Psoas muscle (tissue), 8 donors: ENCODE results near the gene ADAMTS3. TPM values are rescaled to one million over a fixed set of nuclear protein-coding genes. Genes with fewer than 3 reads are reported as not detected.
"Not testable (repeated sequence)": the region's sequence is repeated elsewhere in the genome, so short reads cannot be mapped to it uniquely, and the experiment has no call there.

Source experiments
- ATAC-seq, 4 donors: fragments of 200-7000 bp; cut with Tn5 transposase; one replicate each; pipeline ENCODE4 v1.9.1; 2020; ENCODE audit warnings: moderate library complexity in 3 of 4, mild to moderate bottlenecking in 2 of 4
- DNase-seq, 2 donors: peaks; one replicate each; pipeline ENCODE4 v3.0.0-alpha.2; 2020
- H3K27ac ChIP-seq: fragments of 200-600 bp; one replicate; pipeline ENCODE4 v1.8.0; 2022
- H3K27me3 ChIP-seq, 3 donors: fragments of 200-600 bp in 1 of 3; one replicate each; pipeline versions ENCODE4 v1.6.1 to v1.8.0; 2013 to 2022; ENCODE audit warnings: low read length in 2 of 3, mild to moderate bottlenecking in 2 of 3, moderate library complexity in 1 of 3; ENCODE audit not compliant: insufficient read depth in 3 of 3
- H3K36me3 ChIP-seq, 2 donors: fragments of 200-600 bp in 1 of 2; one replicate each; pipeline versions ENCODE4 v1.6.1 to v1.8.0; 2013 to 2022; ENCODE audit warnings: low read depth in 1 of 2, mild to moderate bottlenecking in 1 of 2, moderate library complexity in 1 of 2; ENCODE audit not compliant: insufficient read depth in 1 of 2
- H3K4me1 ChIP-seq: fragments of 200-600 bp; one replicate; pipeline ENCODE4 v1.8.0; 2022
- H3K4me3 ChIP-seq: fragments of 200-600 bp; one replicate; pipeline ENCODE4 v1.8.0; 2022; ENCODE audit warnings: mild to moderate bottlenecking
- H3K9me3 ChIP-seq: fragments of 200-600 bp; one replicate; pipeline ENCODE4 v1.8.0; 2022
- WGBS, 3 donors: extraction: QIAGEN DNeasy Blood & Tissue Kit; methylation state at CpG; one replicate each; pipeline versions ENCODE4 v1.1.6 to v1.1.7; 2013; 5-methylcytosine and 5-hydroxymethylcytosine counted together
- intact Hi-C, 2 donors: fragments of 100-400 bp; cut with DNase I; formaldehyde crosslinking; loops; one replicate each; pipeline versions ENCODE4 v1.11.0 to v1.14.2; 2022
- polyA plus RNA-seq, 3 donors: library from polyadenylated mRNA; stranded (reverse); fragments of 200-250 nt; gene quantifications; one replicate each; pipeline ENCODE4 v1.2.3, GENCODE V29; 2013
- total RNA-seq, 4 donors: library from RNA; stranded (reverse); fragmentation: NEBNext Ultra II Directional in 2 of 4; extraction: Animal tissue kit (Norgen Biotek cat#: 25700) in 2 of 4; gene quantifications; one replicate each; pipeline versions ENCODE4 v1.2.1 to v1.2.4, GENCODE V29; 2021 to 2023
- TF ChIP-seq, protein P1 (sequence below): fragments of 200-600 bp; IDR thresholded peaks from one replicate; pipeline ENCODE4 v1.8.0; 2022; ENCODE audit warnings: antibody characterized with exemption
- donor health status: healthy with polysubstance abuse.
- donor health status: DM: no; HTN: no; CAD: no; lungs with moderate emphysema.
- donor health status: Bipolar disorder and iron deficiency.
- donor health status: healthy.
- donor health status: DM: yes; HTN: yes; CAD: no.
- donor health status: DM: no; HTN: no; CAD: no.
- donor health status: DM: no; HTN: no; CAD: no.
- donor health status: DM: yes; HTN: yes; CAD: no.

The ADAMTS3 gene
- total and polyA plus RNA-seq, 7 donors: 0.01 to 0.89 (median 0.13) TPM

DNA sequence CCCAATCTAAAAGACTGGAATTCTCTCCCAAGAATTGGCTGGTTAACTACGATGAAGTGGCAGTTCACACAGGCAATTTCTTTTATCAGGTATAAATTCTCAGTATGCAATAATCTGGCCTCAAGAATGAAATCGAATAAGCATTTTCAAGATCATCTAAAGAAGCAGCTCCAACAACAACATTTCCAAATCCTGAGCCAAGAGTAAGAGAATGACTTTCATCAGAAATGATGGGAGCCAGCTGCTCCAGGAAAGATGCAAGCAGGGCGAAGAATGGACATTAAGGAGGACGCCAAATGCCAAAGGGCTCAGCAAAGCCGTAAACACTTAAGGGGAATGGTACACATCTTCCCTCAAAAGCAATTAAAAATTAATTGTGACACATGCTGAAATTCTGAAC lies 12.0 kb downstream of the ADAMTS3 start:
- no peaks in the 10 kb centered on the region for H3K27me3 ChIP-seq
- H3K36me3 ChIP-seq: no peaks in the 10 kb centered on the region
- DNase-seq (no peak), ATAC-seq (no peak)
- WGBS, 3 donors: 63 to 66% (median 63%) methylated on average over 5 of the region's 5 CpGs
- no peak overlapping the region for H3K4me3 ChIP-seq
- no peak overlapping the region for H3K27ac ChIP-seq
- H3K9me3 ChIP-seq: no peaks in the 10 kb centered on the region
- H3K4me1 ChIP-seq: no peaks in the 10 kb centered on the region
- TF ChIP-seq, protein P1, sequence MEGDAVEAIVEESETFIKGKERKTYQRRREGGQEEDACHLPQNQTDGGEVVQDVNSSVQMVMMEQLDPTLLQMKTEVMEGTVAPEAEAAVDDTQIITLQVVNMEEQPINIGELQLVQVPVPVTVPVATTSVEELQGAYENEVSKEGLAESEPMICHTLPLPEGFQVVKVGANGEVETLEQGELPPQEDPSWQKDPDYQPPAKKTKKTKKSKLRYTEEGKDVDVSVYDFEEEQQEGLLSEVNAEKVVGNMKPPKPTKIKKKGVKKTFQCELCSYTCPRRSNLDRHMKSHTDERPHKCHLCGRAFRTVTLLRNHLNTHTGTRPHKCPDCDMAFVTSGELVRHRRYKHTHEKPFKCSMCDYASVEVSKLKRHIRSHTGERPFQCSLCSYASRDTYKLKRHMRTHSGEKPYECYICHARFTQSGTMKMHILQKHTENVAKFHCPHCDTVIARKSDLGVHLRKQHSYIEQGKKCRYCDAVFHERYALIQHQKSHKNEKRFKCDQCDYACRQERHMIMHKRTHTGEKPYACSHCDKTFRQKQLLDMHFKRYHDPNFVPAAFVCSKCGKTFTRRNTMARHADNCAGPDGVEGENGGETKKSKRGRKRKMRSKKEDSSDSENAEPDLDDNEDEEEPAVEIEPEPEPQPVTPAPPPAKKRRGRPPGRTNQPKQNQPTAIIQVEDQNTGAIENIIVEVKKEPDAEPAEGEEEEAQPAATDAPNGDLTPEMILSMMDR: no peak
- intact Hi-C loops: no loop called here

DNA sequence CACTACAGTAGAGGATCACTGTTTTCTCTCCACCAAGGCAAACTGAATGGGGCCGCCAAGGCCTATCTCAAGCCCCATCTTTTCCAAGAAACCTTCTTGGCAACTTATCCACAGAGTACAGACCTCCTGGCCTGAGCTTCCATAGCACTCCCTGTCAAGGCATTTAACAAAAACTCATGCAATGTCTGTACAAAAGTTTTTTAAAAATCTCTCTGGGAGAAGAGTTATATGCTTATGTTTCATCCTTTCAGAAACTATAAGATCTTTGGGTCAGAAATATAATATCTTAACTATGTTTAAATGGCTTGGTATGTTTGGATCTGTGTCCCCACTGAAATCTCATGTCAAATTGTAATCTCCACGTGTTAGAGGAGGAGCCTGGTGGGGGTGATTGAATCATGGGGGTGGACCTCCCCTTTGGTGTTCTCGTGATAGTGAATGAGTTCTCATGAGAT lies 13.6 kb downstream of the ADAMTS3 start:
- no peaks in the 10 kb centered on the region for H3K4me1 ChIP-seq
- no peak overlapping the region for H3K27ac ChIP-seq
- no peak for DNase-seq
- no peak overlapping the region for H3K4me3 ChIP-seq
- TF ChIP-seq, protein P1: no peak
- no peaks in the 10 kb centered on the region for H3K36me3 ChIP-seq
- intact Hi-C loops: no loop called here
- WGBS, 3 donors: 54 to 63% (median 55%) methylated on average over 3 of the region's 3 CpGs
- no peaks in the 10 kb centered on the region for H3K27me3 ChIP-seq
- no peak for ATAC-seq
- no peaks in the 10 kb centered on the region for H3K9me3 ChIP-seq

DNA sequence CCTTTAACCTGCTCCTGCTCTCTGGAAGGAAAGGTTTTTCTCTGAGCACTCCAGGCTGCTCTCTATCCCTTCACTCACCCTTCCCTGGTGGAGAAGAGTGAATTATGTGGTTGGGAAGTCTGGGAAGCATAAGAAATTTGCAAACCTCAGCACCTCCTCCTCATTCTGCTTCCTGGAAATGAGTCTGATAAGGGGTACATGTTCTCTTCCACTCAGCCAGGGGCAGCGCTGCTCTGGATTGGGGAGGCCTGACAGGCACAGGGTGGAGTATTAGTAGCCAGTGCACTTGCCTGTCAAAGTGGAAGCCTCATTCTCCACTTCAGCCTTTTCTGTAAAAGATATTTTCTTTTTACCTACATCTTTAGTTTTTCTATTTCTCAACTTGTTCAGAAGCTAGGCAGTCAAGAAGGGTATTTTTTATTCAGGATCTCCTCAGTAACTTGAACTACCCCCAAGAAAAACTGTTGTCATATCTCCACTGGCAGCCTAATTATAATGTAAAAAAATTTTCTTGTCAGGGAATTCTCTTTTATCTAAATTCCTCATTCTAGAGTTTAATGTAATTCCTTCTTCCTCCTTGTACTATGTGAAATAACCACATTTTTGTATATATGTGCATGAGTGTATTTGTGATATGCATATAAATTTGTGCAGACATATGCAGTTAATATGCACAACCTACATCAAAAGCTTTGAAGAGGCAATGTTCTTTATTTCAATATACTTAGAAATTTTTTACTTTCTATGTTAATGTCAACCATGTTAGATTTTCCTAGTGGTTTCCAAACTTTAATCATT lies 15.3 kb downstream of the ADAMTS3 start:
- no peak overlapping the region for H3K4me3 ChIP-seq
- H3K27ac ChIP-seq: no peak overlapping the region
- ATAC-seq (no peak), DNase-seq (no peak)
- H3K27me3 ChIP-seq: no peaks in the 10 kb centered on the region
- TF ChIP-seq, protein P1: no peak
- H3K4me1 ChIP-seq: no peaks in the 10 kb centered on the region
- intact Hi-C loops: no loop called here
- H3K36me3 ChIP-seq: no peaks in the 10 kb centered on the region
- H3K9me3 ChIP-seq: no peaks in the 10 kb centered on the region
- 61 to 91% (median 85%) methylated on average over 1 of the region's 1 CpG for WGBS, 3 donors

DNA sequence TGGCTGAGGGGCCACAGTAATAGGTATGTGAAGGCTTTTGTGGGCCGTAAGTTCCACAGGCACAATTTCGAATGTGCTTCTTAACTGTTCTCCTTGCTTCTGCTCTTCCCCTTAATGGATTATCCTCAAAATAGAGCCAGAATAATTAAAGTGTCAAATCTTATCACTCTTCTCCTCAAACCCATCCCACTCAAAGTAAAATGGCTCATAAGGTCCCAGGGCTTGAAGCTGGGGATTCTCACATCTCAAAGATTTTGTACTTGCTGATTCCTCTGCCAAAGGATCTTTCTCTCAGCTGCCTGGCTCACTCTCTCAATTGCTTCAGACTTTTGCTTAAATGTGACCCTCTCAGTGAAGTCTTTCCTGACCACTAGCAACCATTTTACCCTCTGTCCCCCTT lies 16.6 kb downstream of the ADAMTS3 start:
- 91 to 94% (median 92%) methylated on average over 2 of the region's 2 CpGs for WGBS, 3 donors
- intact Hi-C loops: no loop called here
- TF ChIP-seq, protein P1: no peak
- Histone ChIP-seq H3K9me3 (no peaks in the 10 kb centered on the region), H3K27me3 (no peaks in the 10 kb centered on the region), H3K36me3 (no peaks in the 10 kb centered on the region), H3K4me1 (no peaks in the 10 kb centered on the region), H3K27ac (no peak overlapping the region), H3K4me3 (no peak overlapping the region)
- ATAC-seq (no peak), DNase-seq (no peak)

DNA sequence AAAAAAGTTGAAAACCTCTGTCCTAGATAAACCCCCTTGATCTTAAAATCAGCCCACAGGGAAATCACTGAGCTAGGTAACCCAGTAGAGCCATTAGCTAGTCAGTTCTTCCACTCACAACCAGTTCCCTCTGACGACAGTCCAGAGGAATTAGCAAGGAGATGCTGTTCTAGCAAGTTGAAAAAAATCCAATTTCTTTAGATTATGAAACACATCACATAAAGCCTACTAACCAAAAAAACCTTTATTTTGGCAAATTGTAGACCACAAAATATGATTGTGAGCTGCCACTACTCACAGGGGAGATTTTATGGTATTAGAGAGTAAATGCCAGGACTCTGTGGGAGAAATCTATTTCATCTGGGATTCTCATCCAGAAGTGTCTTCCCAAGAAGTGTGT lies 22.6 kb downstream of the ADAMTS3 start:
- Histone ChIP-seq H3K27ac (no peak overlapping the region), H3K4me1 (no peaks in the 10 kb centered on the region), H3K9me3 (no peaks in the 10 kb centered on the region), H3K27me3 (no peaks in the 10 kb centered on the region), H3K36me3 (no peaks in the 10 kb centered on the region), H3K4me3 (no peak overlapping the region)
- intact Hi-C loops: no loop called here
- 78 to 86% (median 82%) methylated on average over 1 of the region's 1 CpG for WGBS, 3 donors
- DNase-seq (no peak), ATAC-seq (no peak)
- TF ChIP-seq, protein P1: no peak

DNA sequence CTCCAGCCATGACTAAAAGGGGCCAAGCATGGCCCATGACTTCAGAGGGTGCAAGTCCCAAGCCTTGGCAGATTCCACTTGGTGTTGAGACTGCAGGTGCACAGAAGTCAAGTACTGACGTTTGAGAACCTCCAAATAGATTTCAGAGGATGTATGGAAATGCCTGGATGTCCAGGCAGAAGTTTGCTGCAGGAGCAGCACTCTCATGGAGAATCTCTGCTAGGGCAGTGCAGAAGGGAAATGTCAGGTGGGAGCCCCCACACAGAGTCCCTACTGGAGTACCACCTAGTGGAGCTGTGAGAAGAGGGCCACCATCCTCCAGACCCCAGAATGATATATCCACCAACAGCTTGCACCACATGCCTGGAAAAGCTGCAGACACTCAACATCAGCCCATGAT lies 28.3 kb downstream of the ADAMTS3 start:
- H3K36me3 ChIP-seq, H3K4me3 ChIP-seq, H3K27ac ChIP-seq, intact Hi-C loops, H3K9me3 ChIP-seq, H3K27me3 ChIP-seq, H3K4me1 ChIP-seq, ATAC-seq, DNase-seq: not testable (repeated sequence)
- whole genome bisulfite sequencing, 3 donors: 55 to 79% (median 67%) methylated on average over 1 of the region's 1 CpG
